ENCODE results near the gene TRMT61A. TPM values are rescaled to one million over a fixed set of nuclear protein-coding genes. Genes with fewer than 3 reads are reported as not detected.
A peak's percentile ranks its signal among the peaks of the same experiment; 100 is the strongest.

TRMT61A gene
- total RNA-seq, 1 donor from 2014 or later = 23.4 TPM

- Mint-ChIP-seq H3K9me3 (no peaks in the 10 kb centered on the region), H3K4me3 (no peak overlapping the region), H3K36me3 (ENCODE audit: low read depth) (peaks cover 4% of the 10 kb centered on the region), H3K27me3 (ENCODE audit: insufficient read depth) (no peaks in the 10 kb centered on the region), H3K27ac (no peak overlapping the region), H3K4me1 (ENCODE audit: low read depth) (no peaks in the 10 kb centered on the region)
- intact Hi-C loops (cut with micrococcal nuclease) = no loop called here
- DNase-seq (ENCODE audit: low spot score) = no peak
Measured at GRCh38 chr14:103552011-103552845, 23.2 kb downstream of the TRMT61A start.

GRCh38 chr14:103552846-103553210, 23.8 kb downstream of the TRMT61A start:
- DNase-seq (ENCODE audit: low spot score) = no peak
- H3K27me3 Mint-ChIP-seq (ENCODE audit: insufficient read depth) = no peaks in the 10 kb centered on the region
- H3K9me3 Mint-ChIP-seq = no peaks in the 10 kb centered on the region
- H3K4me3 Mint-ChIP-seq = no peak overlapping the region
- no peak overlapping the region for H3K27ac Mint-ChIP-seq
- intact Hi-C loops (cut with micrococcal nuclease) = no loop called here
- H3K36me3 Mint-ChIP-seq (ENCODE audit: low read depth) = peaks cover 4% of the 10 kb centered on the region
- H3K4me1 Mint-ChIP-seq (ENCODE audit: low read depth) = no peaks in the 10 kb centered on the region

DNA sequence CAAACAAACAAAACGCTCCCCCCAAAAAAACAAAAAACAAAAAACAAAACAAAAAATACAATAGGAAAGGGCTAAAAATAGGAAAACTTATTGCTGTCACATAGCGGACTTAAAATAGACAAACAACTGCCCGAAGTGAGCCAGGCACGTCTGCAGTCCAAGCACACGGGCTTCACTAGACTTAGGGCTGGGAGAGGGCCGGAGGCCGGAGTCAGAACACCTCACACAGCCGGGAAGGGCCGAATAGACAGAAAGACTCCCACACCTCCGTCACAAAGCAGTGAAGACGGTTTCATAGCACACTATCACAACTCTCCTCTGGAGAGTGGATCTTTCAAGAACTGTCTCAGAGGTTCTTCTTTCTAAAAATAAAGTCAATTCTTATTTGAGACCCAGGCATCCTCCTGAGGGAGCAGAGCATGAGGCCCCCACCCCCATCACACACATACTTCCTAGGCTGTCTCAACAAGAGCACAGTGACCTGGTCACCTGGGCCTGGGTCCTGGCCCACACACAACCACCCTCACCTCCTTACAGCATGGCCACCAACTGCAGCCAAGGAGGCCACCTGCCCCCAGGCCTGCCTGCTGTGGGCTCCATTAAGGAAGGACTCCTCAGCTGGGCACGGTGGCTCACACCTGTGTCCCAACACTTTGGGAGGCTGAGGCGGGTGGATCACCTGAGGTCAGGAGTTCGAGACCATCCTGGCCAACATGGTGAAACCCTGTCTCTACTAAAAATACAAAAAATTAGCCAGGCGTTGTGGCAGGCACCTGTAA, 26.8 kb downstream of the TRMT61A start:
- intact Hi-C loops (cut with micrococcal nuclease) = no loop called here
- Mint-ChIP-seq H3K27ac (no peak overlapping the region), H3K9me3 (no peaks in the 10 kb centered on the region), H3K27me3 (ENCODE audit: insufficient read depth) (no peaks in the 10 kb centered on the region), H3K36me3 (ENCODE audit: low read depth) (peaks cover 21% of the 10 kb centered on the region), H3K4me3 (no peak overlapping the region), H3K4me1 (ENCODE audit: low read depth) (peaks cover 17% of the 10 kb centered on the region)
- DNase-seq (ENCODE audit: low spot score) = no peak

DNA sequence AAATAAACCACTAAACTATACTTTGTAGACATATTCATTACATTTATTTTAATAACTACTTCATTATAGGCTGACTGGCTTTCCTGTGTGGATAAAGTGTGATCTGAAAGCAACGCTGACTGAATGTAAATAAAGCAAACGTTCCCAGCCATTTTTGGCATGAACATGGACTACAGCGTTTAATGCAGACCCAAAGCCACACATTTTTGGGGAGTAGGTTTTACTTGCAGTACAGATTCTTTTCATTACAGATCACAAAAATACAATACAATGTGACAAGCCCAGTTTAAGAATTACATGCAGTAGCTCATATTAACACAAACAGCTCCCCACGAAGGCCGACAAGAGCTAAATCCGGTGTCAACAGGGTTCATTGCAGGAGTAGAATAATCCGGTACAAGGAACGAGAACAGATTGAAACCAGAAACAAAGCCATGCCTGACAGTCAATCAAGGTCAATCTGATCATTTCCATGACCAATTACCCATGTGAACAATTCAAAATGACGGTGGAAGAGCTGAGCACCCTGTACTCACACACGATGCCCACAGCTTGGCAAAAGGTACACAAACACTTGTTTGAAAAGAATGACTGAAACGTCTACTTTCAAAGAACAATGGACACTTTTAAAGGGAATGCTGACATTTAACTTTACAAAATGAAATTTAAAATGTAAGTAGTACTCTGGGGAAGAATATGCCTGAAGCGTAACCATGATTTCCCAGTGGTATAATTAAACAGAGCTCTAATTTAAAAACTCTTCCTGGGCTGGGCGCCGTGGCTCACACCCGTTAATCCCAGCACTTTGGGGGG, 28.2 kb downstream of the TRMT61A start:
- H3K27ac Mint-ChIP-seq = no peak overlapping the region
- no peaks in the 10 kb centered on the region for H3K9me3 Mint-ChIP-seq
- H3K4me3 Mint-ChIP-seq = no peak overlapping the region
- H3K4me1 Mint-ChIP-seq (ENCODE audit: low read depth) = peaks cover 29% of the 10 kb centered on the region
- intact Hi-C loops (cut with micrococcal nuclease) = no loop called here
- no peak for DNase-seq (ENCODE audit: low spot score)
- H3K36me3 Mint-ChIP-seq (ENCODE audit: low read depth) = peaks cover 28% of the 10 kb centered on the region
- no peaks in the 10 kb centered on the region for H3K27me3 Mint-ChIP-seq (ENCODE audit: insufficient read depth)

- Mint-ChIP-seq H3K36me3 (ENCODE audit: low read depth) (peaks cover 28% of the 10 kb centered on the region), H3K4me3 (no peak overlapping the region), H3K4me1 (ENCODE audit: low read depth) (peaks cover 29% of the 10 kb centered on the region), H3K27ac (no peak overlapping the region), H3K27me3 (ENCODE audit: insufficient read depth) (no peaks in the 10 kb centered on the region), H3K9me3 (no peaks in the 10 kb centered on the region)
- intact Hi-C loops (cut with micrococcal nuclease) = no loop called here
- DNase-seq (ENCODE audit: low spot score) = no peak
Measured at GRCh38 chr14:103558071-103558882, 29.3 kb downstream of the TRMT61A start.

DNA sequence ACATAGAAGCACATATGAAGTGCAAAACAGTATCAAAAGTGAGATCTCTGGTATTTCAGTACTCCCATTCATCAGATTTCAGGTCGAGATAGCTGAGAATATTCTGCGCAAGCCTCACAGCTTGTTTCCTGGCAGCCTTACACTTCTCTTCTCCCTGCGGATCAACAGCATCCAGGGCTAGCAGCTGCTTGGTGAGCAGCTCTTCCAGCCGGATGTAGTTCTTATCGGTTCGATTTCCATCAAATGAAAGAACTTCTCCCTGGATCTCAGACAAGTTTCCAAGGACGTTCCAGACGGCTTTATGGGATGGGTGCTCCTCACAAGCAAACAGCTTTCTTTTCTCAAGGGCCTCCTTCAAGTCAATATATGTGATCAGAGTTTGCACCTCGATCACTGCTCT, 30.8 kb downstream of the TRMT61A start:
- H3K27ac Mint-ChIP-seq = no peak overlapping the region
- peaks cover 27% of the 10 kb centered on the region for H3K36me3 Mint-ChIP-seq (ENCODE audit: low read depth)
- H3K4me1 Mint-ChIP-seq (ENCODE audit: low read depth) = peaks cover 29% of the 10 kb centered on the region
- intact Hi-C loops (cut with micrococcal nuclease) = loop anchor here (5.0 kb wide), 2 partner anchors 363 to 482 kb away; a partner anchor contains a TSS
- H3K9me3 Mint-ChIP-seq = no peaks in the 10 kb centered on the region
- no peak overlapping the region for H3K4me3 Mint-ChIP-seq
- no peaks in the 10 kb centered on the region for H3K27me3 Mint-ChIP-seq (ENCODE audit: insufficient read depth)
- no peak for DNase-seq (ENCODE audit: low spot score)

DNA sequence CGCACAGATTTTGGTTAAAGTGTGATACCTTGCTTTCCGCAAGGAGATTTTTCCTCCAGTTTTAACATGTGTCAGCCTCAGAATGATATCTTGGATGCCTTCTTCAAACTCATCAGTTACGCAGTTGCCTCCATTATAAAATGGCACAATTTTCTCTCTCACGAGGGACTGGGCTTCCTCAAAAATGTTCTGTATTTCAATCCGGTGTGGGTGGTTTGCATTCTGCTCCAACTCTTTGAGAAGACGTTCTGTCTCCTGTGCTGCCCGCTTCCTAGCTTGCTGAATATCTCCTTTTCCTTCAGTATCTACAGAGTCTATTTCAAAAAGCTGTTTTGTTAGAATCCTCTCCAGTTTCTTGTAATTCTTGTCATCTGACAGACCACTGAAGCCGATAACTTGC, 31.7 kb downstream of the TRMT61A start:
- no peak for DNase-seq (ENCODE audit: low spot score)
- H3K36me3 Mint-ChIP-seq (ENCODE audit: low read depth) = peaks cover 24% of the 10 kb centered on the region
- no peaks in the 10 kb centered on the region for H3K27me3 Mint-ChIP-seq (ENCODE audit: insufficient read depth)
- H3K27ac Mint-ChIP-seq = no peak overlapping the region
- H3K9me3 Mint-ChIP-seq = no peaks in the 10 kb centered on the region
- H3K4me3 Mint-ChIP-seq = peak overlapping the region; percentile 96
- peaks cover 29% of the 10 kb centered on the region for H3K4me1 Mint-ChIP-seq (ENCODE audit: low read depth)
- intact Hi-C loops (cut with micrococcal nuclease) = loop anchor here (5.0 kb wide), 2 partner anchors 362 to 483 kb away; a partner anchor contains a TSS

GRCh38 chr14:103561381-103562178, 32.6 kb downstream of the TRMT61A start:
- no peaks in the 10 kb centered on the region for H3K27me3 Mint-ChIP-seq (ENCODE audit: insufficient read depth)
- peaks cover 29% of the 10 kb centered on the region for H3K4me1 Mint-ChIP-seq (ENCODE audit: low read depth)
- peaks cover 24% of the 10 kb centered on the region for H3K36me3 Mint-ChIP-seq (ENCODE audit: low read depth)
- peak overlapping the region; percentile 94 for H3K27ac Mint-ChIP-seq
- DNase-seq (ENCODE audit: low spot score) = peak; percentile 30
- no peaks in the 10 kb centered on the region for H3K9me3 Mint-ChIP-seq
- intact Hi-C loops (cut with micrococcal nuclease) = loop anchor here (1.0 to 5.0 kb wide), 7 partner anchors 32 to 1423 kb away; partner anchors contain the start of genes EIF5, KLC1, TRMT61A and WDR20
- H3K4me3 Mint-ChIP-seq = peak overlapping the region; percentile 96

- no peaks in the 10 kb centered on the region for H3K27me3 Mint-ChIP-seq (ENCODE audit: insufficient read depth)
- intact Hi-C loops (cut with micrococcal nuclease) = loop anchor here (1.0 to 5.0 kb wide), 7 partner anchors 33 to 1423 kb away; partner anchors contain the start of genes EIF5, KLC1, TRMT61A and WDR20
- peaks cover 24% of the 10 kb centered on the region for H3K36me3 Mint-ChIP-seq (ENCODE audit: low read depth)
- peaks cover 29% of the 10 kb centered on the region for H3K4me1 Mint-ChIP-seq (ENCODE audit: low read depth)
- DNase-seq (ENCODE audit: low spot score) = no peak
- H3K9me3 Mint-ChIP-seq = no peaks in the 10 kb centered on the region
- peak overlapping the region; percentile 94 for H3K27ac Mint-ChIP-seq
- H3K4me3 Mint-ChIP-seq = peak overlapping the region; percentile 96
Measured at GRCh38 chr14:103562179-103562428, 33.1 kb downstream of the TRMT61A start.

- Mint-ChIP-seq H3K27ac (peak within 1 kb of the TSS; percentile 94), H3K4me1 (ENCODE audit: low read depth) (peaks cover 29% of the 10 kb centered on the region), H3K4me3 (peak within 1 kb of the TSS; percentile 96), H3K27me3 (ENCODE audit: insufficient read depth) (no peaks in the 10 kb centered on the region), H3K9me3 (no peaks in the 10 kb centered on the region), H3K36me3 (ENCODE audit: low read depth) (peaks cover 24% of the 10 kb centered on the region)
- DNase-seq (ENCODE audit: low spot score) = peak; percentile 83
- intact Hi-C loops (cut with micrococcal nuclease) = loop anchor here (1.0 to 5.0 kb wide), 8 partner anchors 10 to 1424 kb away; partner anchors contain the start of genes EIF5, KLC1, TRMT61A and WDR20
Measured at GRCh38 chr14:103562429-103563225, 33.6 kb downstream of the TRMT61A start, which contains the start of the genes BAG5 and COA8. TSS of gene BAG5 (minus strand) at chr14:103562657. CDS start at chr14:103561164, 1,493 bp downstream. TSS of gene COA8 (plus strand) at chr14:103562960. CDS start at chr14:103563002, 42 bp downstream.

GRCh38 chr14:103563226-103563620, 34.2 kb downstream of the TRMT61A start:
- Mint-ChIP-seq H3K27ac (peak overlapping the region; percentile 91), H3K36me3 (ENCODE audit: low read depth) (peaks cover 24% of the 10 kb centered on the region), H3K4me3 (peak overlapping the region; percentile 93), H3K27me3 (ENCODE audit: insufficient read depth) (no peaks in the 10 kb centered on the region), H3K4me1 (ENCODE audit: low read depth) (peaks cover 26% of the 10 kb centered on the region), H3K9me3 (no peaks in the 10 kb centered on the region)
- intact Hi-C loops (cut with micrococcal nuclease) = loop anchor here (1.0 to 5.0 kb wide), 6 partner anchors 9 to 1424 kb away; partner anchors contain the start of genes EIF5, WDR20, XRCC3 and ZFYVE21
- no peak for DNase-seq (ENCODE audit: low spot score)

Data from activated T-helper 1 cell treated with anti-CD3 and anti-CD28 coated beads, Interleukin-12 subunit alpha, Interleukin-12 subunit beta, Interleukin-2, Interleukin-4 antibody, amounts not matched to agents 30 ng/mL and 10 ng/mL and 1 ng/mL, durations not matched to agents 14 hours and 24 hours and 36 hours (primary cell).